Measurements from ENCODE around the gene ITIH6.

The ITIH6 gene

DNA sequence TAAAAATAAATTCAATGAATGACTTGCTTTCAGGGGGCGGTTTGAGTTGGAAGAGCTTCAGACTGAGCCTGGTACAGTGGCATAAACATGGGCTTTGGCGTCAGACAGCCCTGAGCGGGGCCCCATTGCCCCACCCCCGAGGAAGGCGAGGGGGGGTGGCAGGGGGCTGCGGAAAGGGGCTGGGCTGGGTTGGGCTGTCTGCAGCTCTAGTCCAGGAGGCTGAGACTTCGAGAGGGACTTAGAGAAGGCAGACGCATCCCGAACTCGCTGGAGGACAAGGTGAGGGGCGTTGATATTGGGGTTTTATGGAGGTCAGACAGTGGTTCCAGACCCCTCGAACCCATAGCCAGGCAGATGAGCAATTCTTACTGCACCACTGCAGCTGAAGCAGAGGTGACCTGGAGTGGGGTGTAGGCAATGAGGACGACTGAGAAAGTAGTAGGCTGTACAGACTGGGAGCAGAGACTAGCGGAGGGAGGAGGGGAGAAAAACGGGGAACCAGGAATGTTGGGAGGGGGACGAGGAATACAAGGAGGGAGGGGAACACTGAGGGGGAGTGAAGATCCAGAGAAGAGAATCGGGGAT is 9.6 kb upstream of the ITIH6 start, which contains the start of gene MAGED2:
Gene MAGED2 (plus strand): TSS at position 222 of the 585 bp plus-strand sequence. CDS start 1,587 bp downstream, outside the sequence.
- TF ChIP-seq TAF1 (IDR thresholded peaks at IDR 0.05; ENCODE audit: borderline replicate concordance, insufficient read depth, low read length) = no peak
- TF ChIP-seq SIN3A (IDR thresholded peaks at IDR 0.05; ENCODE audit: borderline replicate concordance, insufficient read depth, low read length) = no peak
- no peak for TF ChIP-seq FOXP2 (optimal IDR thresholded peaks at IDR 0.05; ENCODE audit: borderline replicate concordance, extremely low read depth, extremely low read length, insufficient read depth)
- TF ChIP-seq, protein P1, sequence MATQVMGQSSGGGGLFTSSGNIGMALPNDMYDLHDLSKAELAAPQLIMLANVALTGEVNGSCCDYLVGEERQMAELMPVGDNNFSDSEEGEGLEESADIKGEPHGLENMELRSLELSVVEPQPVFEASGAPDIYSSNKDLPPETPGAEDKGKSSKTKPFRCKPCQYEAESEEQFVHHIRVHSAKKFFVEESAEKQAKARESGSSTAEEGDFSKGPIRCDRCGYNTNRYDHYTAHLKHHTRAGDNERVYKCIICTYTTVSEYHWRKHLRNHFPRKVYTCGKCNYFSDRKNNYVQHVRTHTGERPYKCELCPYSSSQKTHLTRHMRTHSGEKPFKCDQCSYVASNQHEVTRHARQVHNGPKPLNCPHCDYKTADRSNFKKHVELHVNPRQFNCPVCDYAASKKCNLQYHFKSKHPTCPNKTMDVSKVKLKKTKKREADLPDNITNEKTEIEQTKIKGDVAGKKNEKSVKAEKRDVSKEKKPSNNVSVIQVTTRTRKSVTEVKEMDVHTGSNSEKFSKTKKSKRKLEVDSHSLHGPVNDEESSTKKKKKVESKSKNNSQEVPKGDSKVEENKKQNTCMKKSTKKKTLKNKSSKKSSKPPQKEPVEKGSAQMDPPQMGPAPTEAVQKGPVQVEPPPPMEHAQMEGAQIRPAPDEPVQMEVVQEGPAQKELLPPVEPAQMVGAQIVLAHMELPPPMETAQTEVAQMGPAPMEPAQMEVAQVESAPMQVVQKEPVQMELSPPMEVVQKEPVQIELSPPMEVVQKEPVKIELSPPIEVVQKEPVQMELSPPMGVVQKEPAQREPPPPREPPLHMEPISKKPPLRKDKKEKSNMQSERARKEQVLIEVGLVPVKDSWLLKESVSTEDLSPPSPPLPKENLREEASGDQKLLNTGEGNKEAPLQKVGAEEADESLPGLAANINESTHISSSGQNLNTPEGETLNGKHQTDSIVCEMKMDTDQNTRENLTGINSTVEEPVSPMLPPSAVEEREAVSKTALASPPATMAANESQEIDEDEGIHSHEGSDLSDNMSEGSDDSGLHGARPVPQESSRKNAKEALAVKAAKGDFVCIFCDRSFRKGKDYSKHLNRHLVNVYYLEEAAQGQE (IDR thresholded peaks at IDR 0.05; ENCODE audit: insufficient read depth in 1 of 2, low read depth in 2 of 2, low read length in 2 of 2) = no peak
- TF ChIP-seq POLR2AphosphoS5 (IDR thresholded peaks at IDR 0.05; ENCODE audit: low read depth, low read length) = no peak; the same call in 1 of the 2 replicates

DNA sequence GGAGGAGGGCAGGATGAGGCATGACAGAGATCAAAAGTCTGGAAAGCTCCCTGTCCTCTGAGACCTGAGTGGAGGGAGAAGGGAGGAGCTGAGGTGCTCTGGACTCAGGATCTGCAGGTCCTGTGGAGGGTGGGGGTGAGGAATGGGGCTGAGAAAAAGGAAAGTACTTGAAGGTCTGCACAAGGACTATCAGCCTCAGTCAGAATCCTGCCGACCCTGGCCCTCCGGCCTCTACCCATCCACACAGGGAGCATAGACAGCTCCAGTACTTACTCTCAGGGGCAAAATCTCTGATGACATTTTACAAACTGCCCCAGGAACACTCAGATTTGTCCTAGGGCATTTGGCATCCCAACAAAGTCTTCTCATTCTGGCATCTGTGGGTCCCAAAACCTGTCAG is 991 bp upstream of the ITIH6 start:
- TF ChIP-seq TAF1 (IDR thresholded peaks at IDR 0.05; ENCODE audit: borderline replicate concordance, insufficient read depth, low read length) (no peak), POLR2AphosphoS5 (IDR thresholded peaks at IDR 0.05; ENCODE audit: low read depth, low read length) (no peak), SIN3A (IDR thresholded peaks at IDR 0.05; ENCODE audit: borderline replicate concordance, insufficient read depth, low read length) (no peak), FOXP2 (optimal IDR thresholded peaks at IDR 0.05; ENCODE audit: borderline replicate concordance, extremely low read depth, extremely low read length, insufficient read depth) (no peak)
- TF ChIP-seq, protein P1 (IDR thresholded peaks at IDR 0.05; ENCODE audit: insufficient read depth in 1 of 2, low read depth in 2 of 2, low read length in 2 of 2) = no peak

DNA sequence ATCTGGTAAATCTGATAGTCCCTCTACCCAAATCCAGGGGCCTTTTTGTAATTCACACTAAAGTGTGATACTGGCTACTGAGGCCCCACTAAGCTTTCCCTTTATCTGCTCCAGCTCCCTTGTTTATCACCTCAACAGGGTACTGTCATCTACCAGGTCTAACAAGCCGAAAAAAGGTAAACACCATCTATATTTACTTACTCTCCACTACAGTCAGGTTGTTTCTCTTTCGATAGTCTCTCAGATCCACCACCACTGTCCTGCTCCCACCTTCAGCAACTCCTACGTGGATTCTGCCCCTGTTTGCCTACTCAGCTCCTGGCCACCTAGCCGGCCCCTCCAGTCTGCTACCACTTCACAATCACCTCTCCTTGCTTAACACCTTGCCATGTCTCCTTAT is 3.3 kb downstream of the ITIH6 start:
- TF ChIP-seq SIN3A (IDR thresholded peaks at IDR 0.05; ENCODE audit: borderline replicate concordance, insufficient read depth, low read length) (no peak), POLR2AphosphoS5 (IDR thresholded peaks at IDR 0.05; ENCODE audit: low read depth, low read length) (no peak), FOXP2 (optimal IDR thresholded peaks at IDR 0.05; ENCODE audit: borderline replicate concordance, extremely low read depth, extremely low read length, insufficient read depth) (no peak), TAF1 (IDR thresholded peaks at IDR 0.05; ENCODE audit: borderline replicate concordance, insufficient read depth, low read length) (no peak)
- TF ChIP-seq, protein P1 (IDR thresholded peaks at IDR 0.05; ENCODE audit: insufficient read depth in 1 of 2, low read depth in 2 of 2, low read length in 2 of 2) = no peak

DNA sequence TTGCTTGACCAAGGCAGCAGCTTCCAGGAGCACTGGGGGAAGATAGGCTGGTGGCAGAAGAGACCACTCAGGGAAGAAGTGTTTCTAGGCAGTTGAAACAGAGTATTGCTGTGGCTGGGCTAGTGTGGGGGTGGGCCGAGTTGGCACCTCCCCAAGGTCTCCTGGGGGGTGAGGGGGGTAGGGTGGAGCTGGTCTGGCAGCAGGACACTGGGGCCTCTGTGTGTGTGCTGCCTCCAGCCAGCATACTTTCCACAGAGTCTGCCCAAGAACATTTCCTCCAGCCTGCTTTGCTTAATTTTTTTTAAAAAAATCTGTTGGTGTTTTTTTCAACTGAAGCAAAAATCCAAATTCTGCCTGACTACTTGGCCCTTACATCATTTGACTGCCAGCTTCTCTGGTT is 4.0 kb downstream of the ITIH6 start:
- TF ChIP-seq SIN3A (IDR thresholded peaks at IDR 0.05; ENCODE audit: borderline replicate concordance, insufficient read depth, low read length) (no peak), FOXP2 (optimal IDR thresholded peaks at IDR 0.05; ENCODE audit: borderline replicate concordance, extremely low read depth, extremely low read length, insufficient read depth) (no peak), POLR2AphosphoS5 (IDR thresholded peaks at IDR 0.05; ENCODE audit: low read depth, low read length) (no peak), TAF1 (IDR thresholded peaks at IDR 0.05; ENCODE audit: borderline replicate concordance, insufficient read depth, low read length) (no peak)
- TF ChIP-seq, protein P1 (IDR thresholded peaks at IDR 0.05; ENCODE audit: insufficient read depth in 1 of 2, low read depth in 2 of 2, low read length in 2 of 2) = no peak
